ENCODE data around the gene STRA6.

Gene STRA6

DNA sequence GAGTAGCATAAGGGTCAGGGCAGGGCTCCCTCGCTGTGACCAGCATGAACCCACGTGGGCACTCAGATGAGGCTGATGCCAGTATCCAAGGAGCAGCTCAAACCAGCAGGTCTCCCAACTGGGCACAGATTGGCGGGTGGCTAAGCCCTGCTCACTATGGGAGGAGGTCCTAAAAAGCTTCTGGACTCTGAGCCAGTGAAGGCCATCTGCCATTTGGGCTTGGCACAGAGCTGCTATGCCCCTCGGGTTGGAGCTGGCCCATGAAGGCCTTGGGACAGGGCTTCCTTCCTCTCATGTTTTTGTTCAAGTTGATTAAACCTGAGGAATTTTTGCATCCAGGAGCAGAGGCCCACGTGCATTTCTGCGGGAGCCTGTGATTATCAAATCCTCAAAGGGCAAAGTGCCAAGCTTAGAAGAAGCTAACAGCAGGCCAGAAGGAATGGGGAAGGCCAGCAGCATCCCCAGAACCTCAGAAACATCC is 4.3 kb upstream of the STRA6 start:
- DNase-seq, result no peak

DNA sequence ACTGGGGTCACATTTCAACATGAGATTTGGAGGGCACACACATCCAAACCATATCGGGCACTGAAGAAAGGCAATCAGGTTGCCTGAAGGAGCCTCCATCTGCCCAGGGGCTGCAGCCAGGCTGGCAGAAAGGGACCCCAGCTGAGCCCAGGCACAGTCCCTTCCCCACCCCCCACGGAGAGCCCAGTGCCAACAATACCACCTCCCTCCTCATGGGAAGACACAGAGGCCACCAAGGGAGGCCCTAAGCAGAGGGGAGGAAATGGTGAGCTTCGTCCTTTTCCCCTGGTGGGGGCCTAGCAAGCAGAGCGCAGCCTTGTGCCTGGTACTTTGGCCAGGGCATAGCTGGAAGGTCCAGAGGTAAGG is 3.0 kb upstream of the STRA6 start:
- DNase-seq, result no peak

DNA sequence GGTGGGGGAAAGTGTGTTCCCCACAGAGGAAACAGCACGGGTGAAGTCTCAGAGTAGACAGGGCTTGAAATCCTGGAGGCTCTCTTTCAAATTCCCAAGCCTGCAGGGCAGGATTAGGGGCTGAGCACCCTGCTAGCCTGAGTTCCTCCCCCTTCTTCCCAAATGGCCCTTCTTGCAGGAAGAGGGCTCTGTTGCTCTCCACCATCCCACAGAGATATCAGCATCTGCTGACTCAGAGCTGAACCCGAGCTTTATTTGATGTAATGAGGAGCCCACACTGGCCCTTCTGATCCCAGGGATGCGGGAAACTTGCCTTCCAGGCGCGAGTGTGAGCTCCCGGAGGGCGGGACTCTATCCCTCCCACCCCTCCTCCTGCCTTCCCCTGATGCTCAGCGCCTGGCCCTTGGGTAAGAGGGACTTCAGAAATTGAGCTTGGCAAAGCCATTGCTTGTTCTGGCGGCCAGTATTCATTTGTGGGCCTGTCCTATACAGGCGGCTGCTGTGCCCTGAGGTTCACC is 1.4 kb upstream of the STRA6 start:
- no peak for DNase-seq

DNA sequence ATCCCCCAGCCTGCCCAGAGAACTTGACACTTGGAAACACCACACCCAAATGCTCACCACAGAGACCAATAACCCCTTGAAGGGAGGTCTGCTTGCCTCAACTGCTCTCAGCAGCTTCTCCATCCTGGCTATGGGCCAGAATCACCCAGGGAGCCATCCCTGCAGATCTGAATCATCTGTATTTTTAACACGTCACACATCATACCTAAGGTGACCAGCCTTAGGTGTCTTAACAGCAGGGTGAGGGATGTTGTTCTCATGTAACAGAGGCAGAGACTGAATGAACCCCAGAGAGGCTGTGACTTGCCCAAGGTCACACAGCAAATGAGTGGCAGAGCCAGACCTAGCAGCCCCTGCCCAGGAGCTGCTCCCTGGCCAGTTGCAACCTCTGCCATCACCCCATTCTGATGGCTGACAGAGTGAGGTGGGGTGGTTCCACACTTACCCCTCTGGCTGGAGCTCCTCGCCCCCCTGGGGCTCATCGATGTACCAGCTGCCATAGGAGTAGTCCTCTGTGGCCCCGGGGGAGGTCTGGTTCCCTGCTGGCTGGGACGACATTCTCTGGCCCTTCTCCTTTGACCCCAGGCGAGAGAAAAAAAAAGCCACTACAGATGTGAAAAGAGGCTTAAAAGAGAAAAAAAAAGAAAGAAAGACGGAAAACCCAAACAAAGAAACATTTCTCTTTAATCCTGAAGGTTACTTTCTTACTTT is 722 bp downstream of the STRA6 start:
- DNase-seq, result no peak

DNA sequence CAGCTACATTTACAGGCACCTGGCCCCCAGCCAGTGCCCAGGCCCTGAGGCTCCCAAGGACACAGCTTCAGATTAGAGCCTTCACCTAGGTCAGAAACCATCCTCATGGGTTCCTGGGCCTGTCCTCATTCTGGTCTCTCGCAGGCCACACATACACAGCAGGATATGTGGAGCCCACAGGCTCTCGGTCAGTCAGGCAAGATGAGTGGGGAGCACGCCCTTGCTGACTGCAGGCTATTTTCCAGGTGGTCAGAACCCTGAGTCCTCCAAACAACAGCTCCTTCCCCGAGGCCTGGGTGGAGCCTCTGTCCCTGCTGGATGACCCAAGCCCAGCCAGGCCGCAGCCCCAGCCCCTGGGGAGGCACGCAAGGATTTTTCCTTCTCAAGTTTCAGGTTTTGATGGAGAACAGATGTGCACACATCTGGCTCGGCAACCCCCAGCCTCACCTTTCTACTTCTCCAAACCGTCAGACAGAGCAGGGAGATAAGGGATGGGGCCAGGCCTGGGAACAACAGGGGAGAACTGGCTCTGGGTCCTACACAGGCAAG is 1.6 kb downstream of the STRA6 start:
- no peak for DNase-seq

DNA sequence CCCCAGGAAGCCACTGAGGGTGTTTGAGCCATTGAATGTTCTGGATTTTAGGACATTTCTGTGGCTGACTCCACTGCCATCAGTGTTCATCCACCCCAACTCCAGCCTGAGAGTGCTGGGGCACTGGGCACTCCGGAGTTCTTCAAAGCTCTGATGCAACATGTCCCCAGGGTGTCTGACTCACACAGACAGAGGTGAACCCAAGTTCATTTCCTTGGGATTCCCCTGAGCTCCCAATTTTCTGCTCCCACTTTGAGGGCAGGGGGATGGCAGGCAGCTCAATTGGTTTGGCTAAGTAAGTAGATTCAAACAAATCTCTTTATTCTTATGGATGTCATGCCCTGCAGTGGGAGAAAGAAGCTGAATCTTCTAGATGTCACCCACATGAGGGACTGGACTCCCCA is 2.2 kb downstream of the STRA6 start:
- no peak for DNase-seq

DNA sequence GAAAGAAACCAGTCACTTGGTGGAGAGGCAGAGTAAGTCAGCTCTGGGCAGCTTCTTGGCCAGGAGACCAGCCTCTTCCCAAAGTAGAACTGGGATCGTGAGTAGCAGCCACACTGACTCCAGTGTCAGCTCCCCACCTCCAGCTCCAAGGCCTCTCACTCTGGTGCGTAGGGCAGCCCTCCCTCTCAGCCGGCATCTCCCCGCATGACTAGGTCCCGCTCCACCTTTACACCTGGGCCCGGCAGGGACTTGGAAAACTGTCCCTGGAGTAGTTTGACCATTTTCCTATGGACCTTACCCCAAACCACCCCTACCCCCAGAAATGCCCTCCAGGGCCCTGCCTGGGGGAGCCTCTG is 3.3 kb downstream of the STRA6 start:
- DNase-seq, result no peak

DNA sequence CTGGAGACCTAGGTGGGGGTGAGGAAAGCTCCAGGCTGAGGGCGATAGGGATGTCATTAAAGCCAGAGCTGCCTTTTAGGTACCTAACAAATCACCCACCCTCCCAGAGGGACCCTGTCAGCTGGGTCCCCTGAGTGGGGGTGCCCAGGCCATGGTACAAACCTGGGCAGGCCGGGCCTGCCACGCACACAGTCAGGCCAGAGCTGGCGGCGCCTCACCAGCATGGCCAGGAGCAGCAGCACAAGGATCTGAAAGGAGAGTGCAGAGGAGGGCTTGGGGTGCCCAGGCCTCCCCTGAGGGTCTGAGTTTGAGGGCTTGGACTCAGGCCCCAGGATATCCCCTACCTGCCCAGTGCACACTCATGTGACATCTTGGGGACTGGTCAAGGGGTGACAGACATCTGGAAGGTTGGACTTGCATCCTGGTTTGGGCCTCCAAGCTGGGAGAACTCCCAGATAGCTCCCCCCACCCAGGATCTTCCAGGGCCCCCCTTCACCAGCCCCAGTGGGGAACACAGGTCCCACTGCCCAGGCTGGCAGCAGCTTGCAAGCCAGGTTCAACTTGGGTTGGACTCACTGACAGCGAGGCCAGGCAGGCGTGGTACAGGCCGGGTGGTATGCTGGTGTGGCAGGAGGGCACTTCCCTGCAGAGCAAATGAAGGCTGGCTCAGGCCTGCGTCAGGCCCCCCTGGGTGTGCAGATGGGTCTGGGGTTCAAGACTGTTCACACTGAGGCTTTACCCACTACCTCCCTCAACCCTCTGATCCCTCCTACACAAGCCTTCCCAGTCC is 5.2 kb downstream of the STRA6 start:
- DNase-seq, result no peak

DNA sequence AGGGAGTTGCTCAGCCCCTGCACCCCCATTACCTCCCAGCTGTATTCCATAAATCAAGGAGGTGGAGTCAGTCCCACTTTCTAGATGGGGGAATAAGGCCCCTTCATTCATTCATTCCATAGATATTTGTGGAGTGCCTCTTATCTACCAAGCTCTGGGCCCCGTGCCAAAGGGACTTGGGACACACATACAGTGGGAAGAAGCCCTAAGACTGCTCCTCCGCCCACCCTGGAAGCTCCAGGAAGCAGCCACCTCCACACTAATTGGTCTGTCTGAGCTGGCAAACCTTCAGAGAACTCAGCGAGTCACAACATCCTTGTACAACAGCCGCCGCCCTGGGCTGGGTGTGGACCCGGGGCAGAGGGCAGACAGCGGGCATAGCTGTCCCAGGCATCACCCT is 6.4 kb downstream of the STRA6 start:
- DNase-seq, result no peak

DNA sequence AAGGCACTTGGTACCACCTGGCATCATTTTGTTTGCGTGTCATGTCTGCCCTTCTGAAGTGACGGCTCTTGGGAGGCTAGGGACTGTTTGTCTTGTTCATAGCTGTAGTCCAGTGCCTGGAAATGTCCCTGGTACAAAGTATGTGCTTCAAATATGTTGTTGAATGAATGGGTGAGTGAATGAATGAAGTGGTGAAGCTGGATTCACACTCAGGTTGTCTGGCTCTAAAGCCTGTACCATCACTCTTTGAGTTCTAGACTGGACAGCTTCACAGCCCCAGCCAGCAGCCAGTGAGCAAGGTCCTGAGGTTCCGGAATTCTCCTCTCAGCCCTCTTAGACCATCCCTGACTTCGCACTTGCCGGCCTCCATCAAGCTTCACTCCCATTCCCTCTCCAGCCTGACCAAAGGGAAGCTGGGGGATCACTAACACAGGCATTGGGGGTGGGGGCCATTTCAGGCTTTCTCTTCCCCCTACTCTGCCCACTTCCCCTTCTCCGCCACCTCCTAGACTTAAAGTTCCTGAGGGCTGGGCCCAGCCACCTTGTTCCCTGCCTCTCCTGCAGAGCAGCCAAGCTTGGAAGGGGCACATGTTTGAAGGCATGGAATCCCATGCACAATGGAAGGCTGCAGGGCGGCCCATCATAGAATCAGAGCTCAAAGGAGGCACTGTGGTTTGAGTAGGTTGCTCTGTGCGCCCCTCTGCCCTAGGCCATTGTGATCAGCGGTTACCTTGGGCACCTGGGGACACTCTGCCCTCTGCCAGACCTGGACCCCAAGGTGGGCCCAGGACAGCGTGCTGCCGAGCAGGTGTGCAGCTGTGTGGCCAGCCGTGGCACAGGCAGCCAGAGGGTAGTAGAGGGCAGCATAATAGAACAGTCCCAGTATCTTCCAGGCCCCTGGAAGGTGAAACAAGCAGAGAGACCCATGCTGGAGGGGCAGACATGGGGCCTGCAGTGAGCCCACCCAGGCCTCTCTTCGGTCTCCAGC is 7.7 kb downstream of the STRA6 start:
- DNase-seq, result no peak

DNA sequence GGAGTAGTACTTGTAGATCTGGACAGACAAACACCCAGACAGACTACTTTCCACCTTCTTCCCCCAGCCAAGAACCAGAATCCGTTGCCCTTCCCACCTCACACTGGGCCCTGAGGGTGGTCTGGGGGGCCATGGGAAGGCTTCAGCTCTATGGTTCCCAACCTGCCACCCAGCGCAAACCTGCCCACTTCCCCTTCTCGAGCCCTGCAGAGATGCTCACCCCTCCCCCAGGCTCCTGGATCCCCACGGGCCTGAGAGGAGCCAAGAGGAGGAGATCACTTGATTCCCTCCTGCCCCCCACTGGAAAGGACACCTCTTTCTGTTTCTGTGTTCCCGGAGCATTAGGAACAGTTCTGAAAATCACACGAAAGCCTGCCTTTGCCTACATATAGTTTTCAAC is 8.7 kb downstream of the STRA6 start:
- no peak for DNase-seq

DNA sequence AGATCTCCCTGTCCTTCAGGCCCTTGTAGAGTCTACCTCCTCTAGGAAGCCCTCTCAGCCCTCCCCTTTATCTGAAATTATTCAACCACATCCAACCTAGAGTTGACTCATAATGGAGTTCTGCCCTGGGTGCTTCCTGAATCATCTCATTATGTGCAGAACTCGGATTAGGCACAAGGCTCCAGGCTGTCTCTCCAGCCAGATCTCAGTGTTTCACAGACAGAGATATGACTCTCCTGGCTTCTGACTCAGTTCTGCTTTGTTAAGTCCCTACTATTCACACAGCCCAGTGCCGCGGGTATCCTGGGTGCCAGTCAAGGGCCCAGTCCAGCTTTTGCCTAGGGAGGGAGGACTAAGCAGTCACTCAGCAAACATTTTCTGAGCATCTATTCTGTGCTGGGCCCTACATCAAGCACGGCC is 9.3 kb downstream of the STRA6 start:
- DNase-seq, result no peak

DNA sequence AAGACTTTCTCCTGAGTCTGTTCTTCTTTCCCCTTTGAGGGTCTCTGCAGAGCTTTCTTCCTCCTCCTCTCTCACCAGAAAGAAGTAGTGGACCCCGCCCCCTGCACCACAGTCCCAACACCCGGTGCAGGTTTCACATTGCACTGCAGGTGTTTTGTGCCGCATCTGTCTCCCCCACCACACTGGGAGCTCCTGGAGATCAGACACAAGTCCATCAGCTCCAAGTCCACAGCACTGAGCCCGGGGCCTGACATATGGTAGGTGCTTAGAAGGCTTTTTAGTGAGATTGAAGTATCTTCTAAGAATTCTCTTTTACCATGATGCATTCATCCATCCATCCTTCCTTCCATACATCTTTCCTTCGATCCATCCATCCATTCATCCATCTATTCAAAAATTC is 9.8 kb downstream of the STRA6 start:
- DNase-seq, result no peak

DNA sequence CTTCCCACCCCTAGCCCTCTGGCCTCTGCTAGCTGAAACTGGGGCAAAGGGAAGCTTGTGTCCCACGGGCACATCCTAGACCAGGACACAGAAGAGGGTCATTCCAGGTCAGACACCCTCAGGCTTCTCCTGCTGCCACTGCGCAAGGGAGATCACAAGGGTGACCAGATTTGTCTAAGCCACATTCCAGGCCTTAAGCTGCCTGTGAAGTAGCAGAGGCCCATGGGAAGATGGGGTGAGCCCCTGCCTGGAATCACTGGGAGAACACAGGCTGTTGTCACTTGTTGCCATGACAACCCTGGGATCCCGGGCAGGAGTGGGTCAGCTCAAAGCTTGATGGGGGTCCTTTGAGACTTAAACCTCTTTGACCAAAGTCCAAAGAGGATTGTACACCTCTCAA is 10.8 kb downstream of the STRA6 start:
- no peak for DNase-seq

DNA sequence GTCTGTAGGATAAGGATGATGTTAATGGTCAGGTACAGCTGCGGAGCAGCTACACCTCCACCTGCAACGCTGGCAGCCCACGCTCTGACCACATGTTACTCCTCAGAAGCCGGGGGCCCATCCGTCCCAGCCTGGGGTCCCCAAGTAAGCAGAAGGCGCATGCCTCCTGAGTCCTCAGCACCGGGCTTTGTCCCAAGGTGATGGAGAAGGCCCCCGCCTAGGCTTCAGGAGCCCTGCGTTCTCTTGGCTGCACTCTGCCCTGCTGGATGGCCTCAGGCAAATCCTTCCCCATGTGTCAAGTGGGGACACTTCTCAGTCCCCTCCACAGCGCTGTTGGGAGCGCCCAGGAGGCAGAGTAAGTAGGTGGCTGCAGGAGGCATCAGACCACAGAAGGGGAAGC is 14.4 kb downstream of the STRA6 start:
- DNase-seq, result no peak

DNA sequence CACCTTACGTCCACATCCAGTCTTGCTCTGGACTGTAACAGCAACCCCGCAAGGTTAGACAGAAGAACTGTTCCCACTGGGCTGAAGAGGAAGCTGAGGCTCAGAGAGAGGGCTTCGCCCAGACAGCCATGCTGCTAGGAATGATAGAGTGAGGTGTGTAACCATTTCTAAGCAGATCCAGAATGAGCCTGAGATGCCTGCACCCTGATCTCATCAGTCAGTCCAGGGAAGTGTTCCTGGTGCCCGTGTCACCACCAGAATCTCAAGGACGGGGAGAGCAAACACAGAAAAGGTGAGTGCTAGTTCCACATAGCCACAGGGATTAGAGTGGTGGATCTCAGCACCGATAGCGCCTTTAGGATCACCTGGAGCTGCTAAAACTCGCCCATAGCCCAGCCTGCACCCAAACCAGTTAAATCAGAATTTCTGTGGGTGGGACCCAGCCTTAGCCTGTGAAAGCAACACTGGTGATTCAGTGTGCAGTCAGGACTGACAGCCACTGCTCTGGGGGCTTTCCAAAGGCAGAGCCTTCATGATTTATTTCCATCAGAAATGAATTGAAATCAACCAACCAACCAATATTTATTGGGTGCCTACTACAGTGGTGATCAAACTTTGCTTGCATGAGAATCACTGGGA is 16.8 kb downstream of the STRA6 start:
- no peak for DNase-seq

DNA sequence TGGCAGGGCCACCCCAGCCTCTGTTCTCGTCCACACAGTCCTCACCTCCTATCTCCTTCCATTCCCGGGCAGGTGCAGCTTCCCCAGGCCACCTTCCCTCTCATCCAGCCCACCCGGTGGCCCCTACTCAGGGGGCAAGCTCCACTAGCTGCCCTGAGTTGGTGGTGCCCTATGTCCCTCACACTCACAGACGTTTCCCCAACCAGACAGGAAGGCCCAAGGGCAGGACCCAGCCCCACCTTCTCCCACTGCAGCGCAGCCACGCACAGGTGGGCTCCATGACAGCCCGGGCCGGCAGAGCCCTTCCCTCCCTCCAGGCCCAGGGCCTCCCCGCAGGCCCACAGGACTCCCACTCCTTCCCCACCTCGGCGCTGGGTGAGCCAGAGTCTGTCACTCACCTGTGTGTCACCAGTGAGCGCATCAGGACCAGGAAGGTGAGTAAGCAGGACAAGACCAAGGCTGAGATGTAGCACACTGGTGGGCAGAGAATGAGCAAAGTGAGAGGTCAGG is 17.9 kb downstream of the STRA6 start:
- DNase-seq, result no peak

DNA sequence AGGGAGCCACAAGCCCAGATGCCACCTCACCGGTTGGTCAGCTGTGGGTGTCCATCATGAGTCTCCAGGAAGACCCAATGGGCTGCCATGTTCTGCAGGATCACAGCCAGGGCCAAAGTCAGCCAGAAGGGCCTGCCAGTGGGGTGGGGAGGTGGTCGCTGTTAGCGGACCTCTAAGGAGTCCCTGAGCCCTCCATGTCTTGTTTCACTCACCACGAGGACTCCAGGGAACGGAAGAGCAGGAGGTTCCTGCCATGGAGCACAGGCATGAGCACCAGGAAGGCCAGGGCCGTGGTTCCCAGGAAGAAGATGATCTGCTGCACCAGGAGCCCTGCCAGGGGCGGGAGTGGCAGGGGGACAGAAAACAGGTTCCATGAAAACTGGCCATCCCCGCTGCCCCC is 20.5 kb downstream of the STRA6 start:
- DNase-seq, result no peak

DNA sequence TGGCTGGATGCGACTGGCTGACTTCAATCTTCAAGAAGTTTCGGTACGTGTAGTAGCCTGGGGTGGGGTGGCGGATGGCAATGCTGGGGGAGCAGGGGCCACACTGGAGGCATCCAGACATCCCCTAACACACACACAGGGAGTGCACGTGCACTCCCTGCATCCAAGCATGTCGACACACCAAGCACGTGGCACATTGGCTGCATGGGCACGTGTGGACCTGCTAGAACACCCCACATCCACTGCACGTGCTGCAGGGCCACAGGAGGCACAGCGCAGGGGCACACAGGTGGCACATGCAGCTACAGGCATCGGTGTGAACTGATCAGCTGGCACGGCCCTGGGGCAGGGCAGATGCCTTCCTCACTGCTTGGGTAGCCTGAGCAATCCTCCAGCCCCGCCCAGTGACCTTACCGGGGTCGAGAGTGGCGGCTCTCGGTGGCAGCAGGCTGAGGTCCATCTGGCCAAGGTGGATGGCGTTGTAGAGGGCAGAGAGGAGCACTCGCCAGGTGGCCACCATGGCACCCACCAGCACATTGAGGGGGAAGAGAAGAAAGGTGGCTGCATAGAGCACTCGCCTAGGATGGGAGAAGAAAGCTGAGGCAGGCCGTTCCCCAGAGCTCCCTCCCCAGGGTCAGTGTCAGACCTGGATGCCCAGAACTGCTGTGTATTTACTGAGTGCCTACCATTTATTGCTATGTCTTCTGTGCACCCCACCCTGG is 21.5 kb downstream of the STRA6 start:
- DNase-seq, result no peak

DNA sequence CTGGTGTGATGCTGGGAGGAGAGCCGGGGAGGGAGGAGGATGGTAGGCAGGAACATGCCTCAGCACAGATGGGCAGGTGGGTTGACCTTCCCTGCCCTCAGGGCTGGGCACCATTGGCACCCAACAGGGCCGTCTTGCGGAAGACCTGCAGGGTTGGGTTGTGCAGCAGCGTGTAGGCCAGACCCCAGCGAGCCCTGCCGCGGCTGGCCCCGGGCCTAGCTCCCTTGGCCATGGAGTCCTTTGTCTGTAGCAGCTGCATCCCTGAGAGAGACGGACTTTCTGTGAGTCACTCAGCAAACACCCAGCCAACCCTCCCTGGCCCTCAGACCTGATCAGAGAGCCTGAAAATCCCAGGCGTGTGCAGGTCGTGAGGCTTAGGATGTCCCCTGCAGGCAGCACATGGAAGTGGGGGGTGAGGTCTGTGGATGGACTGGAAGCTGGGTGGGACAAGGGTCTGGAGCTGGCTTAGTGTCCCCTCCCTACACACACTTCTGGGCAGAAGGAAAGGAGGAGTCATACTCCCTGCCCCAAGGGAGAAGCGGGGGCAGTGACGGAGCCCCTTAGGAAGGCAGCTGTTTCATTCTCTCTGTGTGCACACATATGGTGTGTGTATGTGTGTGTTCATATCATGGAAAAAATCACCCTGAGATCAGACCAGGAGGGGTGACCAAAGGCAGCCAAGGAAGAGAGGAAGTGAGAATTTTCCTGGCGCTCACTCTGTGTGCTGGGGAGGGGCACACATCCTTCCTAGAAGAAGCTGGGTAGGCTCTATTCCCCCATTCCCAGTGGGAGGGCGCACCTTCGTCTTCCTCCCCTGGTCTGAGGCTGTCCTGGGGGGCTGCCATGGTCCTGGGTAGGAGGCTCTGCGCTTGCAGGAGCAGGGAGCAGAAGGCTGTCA is 22.4 kb downstream of the STRA6 start:
- DNase-seq, result no peak

Measured in T-helper 2 cell (primary cell).